ENCODE measurements around the gene PFKFB4. TPM values are rescaled to one million over a fixed set of nuclear protein-coding genes. Genes with fewer than 3 reads are reported as not detected.
"Not testable (repeated sequence)": the region's sequence is repeated elsewhere in the genome, so short reads cannot be mapped to it uniquely, and the experiment has no call there.

Gene PFKFB4
- total and polyA plus RNA-seq, 2 experiments from 2014 or later: 9.5 to 14.1 TPM

DNA sequence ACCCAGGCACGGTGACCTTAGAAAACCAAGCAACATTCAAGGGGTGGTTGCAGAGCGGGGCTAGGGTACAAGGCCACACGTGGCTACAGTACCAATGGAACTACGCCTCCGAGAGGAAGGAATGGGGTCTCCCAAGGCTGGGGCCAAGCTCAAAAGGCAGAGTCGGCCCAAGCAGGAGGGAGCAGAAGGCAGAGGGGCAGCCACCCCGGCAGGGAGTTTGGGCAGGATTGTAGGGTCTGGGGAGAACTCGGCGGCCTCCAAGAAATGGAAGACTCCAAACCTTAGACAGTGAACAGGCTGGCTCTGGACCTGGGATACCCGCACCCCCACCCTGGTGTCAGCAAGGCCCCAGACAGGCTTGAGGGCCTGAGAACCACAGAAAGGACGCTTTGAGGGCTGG, 81.4 kb downstream of the PFKFB4 start:
- Histone ChIP-seq H3K36me3 (replicated peaks; ENCODE audit: insufficient read depth, low read depth) (no peaks in the 10 kb centered on the region), H3K4me1 (ENCODE audit: insufficient read depth) (peaks cover 33% of the 10 kb centered on the region), H3K4me2 (no peak overlapping the region), H3K79me2 (peaks cover 24% of the 10 kb centered on the region), H3K4me3 (no peak overlapping the region), H2AFZ (no peak overlapping the region), H3K27ac (peak overlapping the region; percentile 65), H3K9me3 (ENCODE audit: low read depth) (no peaks in the 10 kb centered on the region), H4K20me1 (ENCODE audit: insufficient read depth, poor library complexity, severe bottlenecking) (no peaks in the 10 kb centered on the region), H3K27me3 (no peaks in the 10 kb centered on the region), H3K9me2 (replicated peaks; ENCODE audit: insufficient read depth) (no peaks in the 10 kb centered on the region)
- TF ChIP-seq EZH2phosphoT487 (IDR thresholded peaks at IDR 0.05; ENCODE audit: low read depth, severe bottlenecking, unreplicated experiment): no peak
- TF ChIP-seq, protein P1, sequence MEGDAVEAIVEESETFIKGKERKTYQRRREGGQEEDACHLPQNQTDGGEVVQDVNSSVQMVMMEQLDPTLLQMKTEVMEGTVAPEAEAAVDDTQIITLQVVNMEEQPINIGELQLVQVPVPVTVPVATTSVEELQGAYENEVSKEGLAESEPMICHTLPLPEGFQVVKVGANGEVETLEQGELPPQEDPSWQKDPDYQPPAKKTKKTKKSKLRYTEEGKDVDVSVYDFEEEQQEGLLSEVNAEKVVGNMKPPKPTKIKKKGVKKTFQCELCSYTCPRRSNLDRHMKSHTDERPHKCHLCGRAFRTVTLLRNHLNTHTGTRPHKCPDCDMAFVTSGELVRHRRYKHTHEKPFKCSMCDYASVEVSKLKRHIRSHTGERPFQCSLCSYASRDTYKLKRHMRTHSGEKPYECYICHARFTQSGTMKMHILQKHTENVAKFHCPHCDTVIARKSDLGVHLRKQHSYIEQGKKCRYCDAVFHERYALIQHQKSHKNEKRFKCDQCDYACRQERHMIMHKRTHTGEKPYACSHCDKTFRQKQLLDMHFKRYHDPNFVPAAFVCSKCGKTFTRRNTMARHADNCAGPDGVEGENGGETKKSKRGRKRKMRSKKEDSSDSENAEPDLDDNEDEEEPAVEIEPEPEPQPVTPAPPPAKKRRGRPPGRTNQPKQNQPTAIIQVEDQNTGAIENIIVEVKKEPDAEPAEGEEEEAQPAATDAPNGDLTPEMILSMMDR (IDR thresholded peaks at IDR 0.05; ENCODE audit: poor library complexity): no peak
- TF ChIP-seq EZH2 (IDR thresholded peaks at IDR 0.05; ENCODE audit: borderline replicate concordance): no peak
- no peak for DNase-seq (ENCODE audit: low spot score)
- 85% methylated on average over 11 of the region's 11 CpGs for WGBS (ENCODE audit: low lambda C conversion rate, missing lambda C conversion rate)

DNA sequence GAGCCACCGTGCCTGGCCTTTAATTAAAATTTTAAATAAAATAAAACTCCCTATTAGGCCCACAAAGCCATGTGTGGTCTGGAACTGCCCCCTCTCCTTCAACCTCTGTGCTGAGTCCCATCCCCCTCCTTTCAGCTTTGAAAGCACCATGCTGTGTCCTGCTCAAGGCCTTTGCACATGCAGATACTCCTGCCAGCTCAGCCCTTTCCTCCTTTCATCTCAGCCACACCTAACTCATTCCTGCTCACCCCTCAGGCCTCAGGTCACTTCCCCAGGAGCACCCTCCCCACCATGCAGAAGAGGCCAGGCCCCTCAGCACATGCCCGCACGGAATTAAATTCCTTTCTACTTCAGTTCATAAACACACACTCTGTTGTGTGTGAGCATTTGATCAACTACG, 82.0 kb downstream of the PFKFB4 start:
- H3K27ac ChIP-seq: peak overlapping the region; percentile 65
- peaks cover 30% of the 10 kb centered on the region for H3K79me2 ChIP-seq
- H2AFZ ChIP-seq: no peak overlapping the region
- H3K4me1 ChIP-seq (ENCODE audit: insufficient read depth): peaks cover 33% of the 10 kb centered on the region
- H3K4me2 ChIP-seq: no peak overlapping the region
- TF ChIP-seq EZH2 (IDR thresholded peaks at IDR 0.05; ENCODE audit: borderline replicate concordance) (no peak), EZH2phosphoT487 (IDR thresholded peaks at IDR 0.05; ENCODE audit: low read depth, severe bottlenecking, unreplicated experiment) (no peak)
- TF ChIP-seq, protein P1 (IDR thresholded peaks at IDR 0.05; ENCODE audit: poor library complexity): no peak
- H3K36me3 ChIP-seq (replicated peaks; ENCODE audit: insufficient read depth, low read depth): no peaks in the 10 kb centered on the region
- no peak overlapping the region for H3K4me3 ChIP-seq
- 45% methylated on average over 4 of the region's 4 CpGs for WGBS (ENCODE audit: low lambda C conversion rate, missing lambda C conversion rate)
- H3K27me3 ChIP-seq: no peaks in the 10 kb centered on the region
- no peaks in the 10 kb centered on the region for H3K9me3 ChIP-seq (ENCODE audit: low read depth)
- peak; percentile 39 for DNase-seq (ENCODE audit: low spot score)
- no peaks in the 10 kb centered on the region for H4K20me1 ChIP-seq (ENCODE audit: insufficient read depth, poor library complexity, severe bottlenecking)
- H3K9me2 ChIP-seq (replicated peaks; ENCODE audit: insufficient read depth): no peaks in the 10 kb centered on the region

DNA sequence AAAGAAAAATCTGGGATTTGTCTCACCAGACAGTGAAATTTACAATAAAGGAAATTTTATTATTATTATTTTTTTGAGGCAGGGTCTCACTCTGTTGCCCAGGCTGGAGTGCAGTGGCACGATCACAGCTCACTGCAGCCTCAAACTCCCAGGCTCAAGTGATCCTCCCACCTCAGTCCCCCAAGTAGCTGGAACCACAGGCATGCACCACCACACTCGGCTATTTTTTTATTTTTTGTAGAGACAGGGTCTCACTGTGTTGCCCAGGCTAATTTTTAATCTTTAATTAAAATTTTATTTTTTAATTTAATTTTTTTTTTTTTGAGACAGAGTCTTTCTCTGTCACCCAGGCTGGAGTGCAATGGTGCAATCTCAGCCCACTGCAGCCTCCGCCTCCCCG, 82.6 kb downstream of the PFKFB4 start:
- H3K27me3 ChIP-seq; H4K20me1 ChIP-seq (ENCODE audit: insufficient read depth, poor library complexity, severe bottlenecking); H3K36me3 ChIP-seq (replicated peaks; ENCODE audit: insufficient read depth, low read depth); DNase-seq (ENCODE audit: low spot score); H2AFZ ChIP-seq; H3K9me2 ChIP-seq (replicated peaks; ENCODE audit: insufficient read depth); H3K4me2 ChIP-seq; H3K9me3 ChIP-seq (ENCODE audit: low read depth); H3K4me3 ChIP-seq: not testable (repeated sequence)
- Histone ChIP-seq H3K27ac (peak overlapping the region; percentile 97), H3K79me2 (peaks cover 36% of the 10 kb centered on the region), H3K4me1 (ENCODE audit: insufficient read depth) (peaks cover 33% of the 10 kb centered on the region)
- 87% methylated on average over 4 of the region's 4 CpGs for WGBS (ENCODE audit: low lambda C conversion rate, missing lambda C conversion rate)

DNA sequence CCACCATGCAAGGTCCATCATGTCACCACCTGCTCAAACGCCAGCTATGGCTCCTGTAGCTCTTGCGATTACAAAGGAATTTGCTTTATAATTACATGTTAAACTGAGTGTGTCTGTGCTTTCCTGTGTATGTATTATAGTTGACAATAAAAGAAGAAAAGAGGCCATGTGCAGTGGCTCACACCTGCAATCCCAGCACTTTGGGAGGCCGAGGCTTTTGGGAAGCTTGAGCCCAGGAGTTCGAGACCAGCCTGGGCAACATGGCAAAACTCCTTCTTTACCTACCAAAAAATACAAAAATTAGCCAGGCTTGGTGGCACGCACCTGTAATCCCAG, 83.0 kb downstream of the PFKFB4 start:
- Histone ChIP-seq H3K4me1 (ENCODE audit: insufficient read depth) (peaks cover 33% of the 10 kb centered on the region), H2AFZ (peak overlapping the region; percentile 12), H3K79me2 (peaks cover 39% of the 10 kb centered on the region), H3K36me3 (replicated peaks; ENCODE audit: insufficient read depth, low read depth) (no peaks in the 10 kb centered on the region), H3K9me3 (ENCODE audit: low read depth) (no peaks in the 10 kb centered on the region), H3K9me2 (replicated peaks; ENCODE audit: insufficient read depth) (no peaks in the 10 kb centered on the region), H3K27ac (peak overlapping the region; percentile 97), H3K4me2 (peak overlapping the region; percentile 94), H3K4me3 (no peak overlapping the region), H3K27me3 (no peaks in the 10 kb centered on the region), H4K20me1 (ENCODE audit: insufficient read depth, poor library complexity, severe bottlenecking) (no peaks in the 10 kb centered on the region)
- no peak for DNase-seq (ENCODE audit: low spot score)
- no peak for TF ChIP-seq EZH2phosphoT487 (IDR thresholded peaks at IDR 0.05; ENCODE audit: low read depth, severe bottlenecking, unreplicated experiment)
- TF ChIP-seq, protein P1 (IDR thresholded peaks at IDR 0.05; ENCODE audit: poor library complexity): no peak
- no peak for TF ChIP-seq EZH2 (IDR thresholded peaks at IDR 0.05; ENCODE audit: borderline replicate concordance)
- 75% methylated on average over 5 of the region's 5 CpGs for WGBS (ENCODE audit: low lambda C conversion rate, missing lambda C conversion rate)

Measured in hepatocyte (in vitro differentiated cells).